T-cell (primary cell): Measurements from ENCODE around the gene ATP6V0A4. TPM values are rescaled to one million over a fixed set of nuclear protein-coding genes. Genes with fewer than 3 reads are reported as not detected.
A peak's percentile ranks its signal among the peaks of the same experiment; 100 is the strongest.

Experiments
- ATAC-seq, 4 experiments: fragments of 200-7000 bp in 3 of 4; fragments of 150-1000 bp in 1 of 4; cut with Tn5 transposase; replicated peaks in 1 of 4; 1 replicate in 3 of 4; 2 replicates in 1 of 4; pipeline ENCODE4 v1.10.0; 2021; ENCODE audit warnings: moderate library complexity in 3 of 4, mild to moderate bottlenecking in 2 of 4, moderate number of reproducible peaks in 1 of 4
- CTCF ChIA-PET, 2 donors: fragments of 300-600 bp; sonication (Branson Sonifier 250); formaldehyde crosslinking; loops; one replicate each; lab custom pipeline; 2022; ENCODE audit warnings: antibody characterized with exemption in 2 of 2; lab: Charles Lee
- POLR2A ChIA-PET, 2 donors: fragments of 300-600 bp; sonication (Branson Sonifier 250); formaldehyde crosslinking; loops; one replicate each; lab custom pipeline; 2022; ENCODE audit warnings: antibody characterized with exemption in 2 of 2; lab: Charles Lee
- DNase-seq, 35 experiments: peaks; one replicate each; pipeline versions ENCODE4 v3.0.0 to v3.0.0-alpha.2; 2013 to 2023
- H3K27ac ChIP-seq: one replicate; pipeline ENCODE4 v1.5.1; 2013; ENCODE audit warnings: low read length
- H3K27me3 ChIP-seq, 2 experiments: replicated peaks in 1 of 2; 1 replicate in 1 of 2; 2 replicates in 1 of 2; pipeline versions ENCODE4 v1.6.1 to v1.7.0; 2013; ENCODE audit warnings: low read length in 1 of 2, mixed read lengths in 1 of 2; ENCODE audit not compliant: control insufficient read depth in 2 of 2, insufficient read depth in 2 of 2; ENCODE audit errors: extremely low read depth in 1 of 2
- H3K36me3 ChIP-seq, 2 donors: 1 replicate in 1 of 2; 2 replicates in 1 of 2; pipeline versions ENCODE4 v1.6.1 to v1.7.0; 2013; ENCODE audit warnings: low read length in 1 of 2; ENCODE audit not compliant: control insufficient read depth in 2 of 2, insufficient read depth in 1 of 2; ENCODE audit errors: extremely low read depth in 1 of 2
- H3K4me1 ChIP-seq, 2 experiments: 1 replicate in 1 of 2; 2 replicates in 1 of 2; pipeline versions ENCODE4 v1.6.1 to v1.7.0; 2013; ENCODE audit warnings: low read length in 2 of 2, mixed read lengths in 1 of 2; ENCODE audit not compliant: insufficient read depth in 2 of 2, control insufficient read depth in 1 of 2; ENCODE audit errors: extremely low read depth in 1 of 2
- H3K4me3 ChIP-seq, 2 donors: 1 replicate in 1 of 2; 2 replicates in 1 of 2; pipeline versions ENCODE4 v1.5.1 to v1.7.0; 2013; ENCODE audit warnings: mild to moderate bottlenecking in 2 of 2, low read length in 1 of 2, moderate library complexity in 1 of 2; ENCODE audit not compliant: control insufficient read depth in 1 of 2; ENCODE audit errors: extremely low read depth in 1 of 2
- H3K9me3 ChIP-seq: 2 replicates; pipeline ENCODE4 v1.7.0; 2013
- H3K27ac Mint-ChIP-seq, 2 donors: one replicate each; pipeline ENCODE4 v1.8.0; 2020 to 2021; ENCODE audit warnings: mild to moderate bottlenecking in 2 of 2, mixed read lengths in 2 of 2
- H3K27me3 Mint-ChIP-seq, 2 donors: one replicate each; pipeline ENCODE4 v1.8.0; 2021 to 2022; ENCODE audit warnings: mixed read lengths in 2 of 2
- H3K36me3 Mint-ChIP-seq: one replicate; pipeline ENCODE4 v1.8.0; 2021; ENCODE audit warnings: mixed read lengths
- H3K4me1 Mint-ChIP-seq, 3 donors: one replicate each; pipeline ENCODE4 v1.8.0; 2020 to 2022; ENCODE audit warnings: mixed read lengths in 3 of 3, mild to moderate bottlenecking in 1 of 3
- H3K4me3 Mint-ChIP-seq, 3 donors: one replicate each; pipeline ENCODE4 v1.8.0; 2020 to 2022; ENCODE audit warnings: mild to moderate bottlenecking in 3 of 3, mixed read lengths in 3 of 3, moderate library complexity in 3 of 3
- H3K9me3 Mint-ChIP-seq, 3 donors: one replicate each; pipeline ENCODE4 v1.8.0; 2020 to 2022; ENCODE audit warnings: mixed read lengths in 3 of 3
- WGBS: methylation state at CpG from one replicate; pipeline ENCODE4 v1.1.5; 2013; ENCODE audit warnings: missing lambda C conversion rate; ENCODE audit not compliant: insufficient coverage; 5-methylcytosine and 5-hydroxymethylcytosine counted together
- total RNA-seq, 35 experiments: library from RNA in 6 of 35; stranded (reverse) in 6 of 35; fragments of 120-200 nt in 1 of 35; gene quantifications; one replicate each; pipeline versions ENCODE4 v1.2.1 to v1.2.4 and lab custom pipeline; 2013 to 2026

ATP6V0A4 gene
- total RNA-seq, 5 donors from 2014 or later (not counting 1 experiment from before 2014, with no cell fraction given): not detected

- Mint-ChIP-seq H3K27ac (no peak overlapping the region), H3K9me3 (no peaks in the 10 kb centered on the region), H3K27me3 (peaks cover 5 to 35% of the 10 kb centered on the region in 2 donors), H3K4me3 (no peak overlapping the region), H3K4me1 (peaks cover 5 to 10% (median 8%) of the 10 kb centered on the region in 3 donors), H3K36me3 (no peaks in the 10 kb centered on the region)
- ChIA-PET POLR2A (no interaction called here), CTCF (no interaction called here)
- Histone ChIP-seq H3K4me1 (peaks cover 0 to 6% of the 10 kb centered on the region in 2 experiments), H3K27me3 (peaks cover 0 to 21% of the 10 kb centered on the region in 2 experiments), H3K9me3 (no peaks in the 10 kb centered on the region), H3K27ac (no peak overlapping the region), H3K36me3 (no peaks in the 10 kb centered on the region), H3K4me3 (no peak overlapping the region)
- ATAC-seq (no peak), DNase-seq (no peak)
- WGBS: no CpG with 5 or more reads among the region's 2 CpGs
These were observed 129.8 kb downstream of the ATP6V0A4 start for GRCh38 chr7:138668229-138668596.

- Mint-ChIP-seq H3K36me3 (no peaks in the 10 kb centered on the region), H3K27ac (no peak overlapping the region), H3K4me1 (peaks cover 5 to 10% (median 8%) of the 10 kb centered on the region in 3 donors), H3K4me3 (no peak overlapping the region), H3K27me3 (peaks cover 5 to 35% of the 10 kb centered on the region in 2 donors), H3K9me3 (no peaks in the 10 kb centered on the region)
- no peaks in the 10 kb centered on the region for H3K9me3 ChIP-seq
- no peak overlapping the region for H3K27ac ChIP-seq
- WGBS: 75% methylated on average over 2 of the region's 6 CpGs
- H3K4me3 ChIP-seq: no peak overlapping the region
- ChIA-PET CTCF (no interaction called here), POLR2A (no interaction called here)
- H3K36me3 ChIP-seq: no peaks in the 10 kb centered on the region
- peaks cover 0 to 21% of the 10 kb centered on the region in 2 experiments for H3K27me3 ChIP-seq
- peaks cover 0 to 6% of the 10 kb centered on the region in 2 experiments for H3K4me1 ChIP-seq
- ATAC-seq: no peak
- DNase-seq: no peak
These were observed 130.3 kb downstream of the ATP6V0A4 start for GRCh38 chr7:138667535-138668228.

GRCh38 chr7:138666385-138666784, 131.6 kb downstream of the ATP6V0A4 start:
- CTCF ChIA-PET: no interaction called here
- Mint-ChIP-seq H3K27me3 (peaks cover 5 to 35% of the 10 kb centered on the region in 2 donors), H3K4me1 (peaks cover 5 to 10% (median 8%) of the 10 kb centered on the region in 3 donors), H3K9me3 (no peaks in the 10 kb centered on the region), H3K4me3 (no peak overlapping the region), H3K36me3 (no peaks in the 10 kb centered on the region), H3K27ac (no peak overlapping the region)
- DNase-seq (no peak), ATAC-seq (no peak)
- 51% methylated on average over 2 of the region's 2 CpGs for WGBS
- H3K4me1 ChIP-seq: peaks cover 0 to 6% of the 10 kb centered on the region in 2 experiments
- no peaks in the 10 kb centered on the region for H3K36me3 ChIP-seq
- no peak overlapping the region for H3K4me3 ChIP-seq
- peaks cover 0 to 21% of the 10 kb centered on the region in 2 experiments for H3K27me3 ChIP-seq
- POLR2A ChIA-PET: no interaction called here
- H3K27ac ChIP-seq: no peak overlapping the region
- H3K9me3 ChIP-seq: no peaks in the 10 kb centered on the region

- no peaks in the 10 kb centered on the region for H3K36me3 ChIP-seq
- Mint-ChIP-seq H3K27ac (no peak overlapping the region), H3K4me3 (no peak overlapping the region), H3K36me3 (no peaks in the 10 kb centered on the region), H3K27me3 (peaks cover 5 to 35% of the 10 kb centered on the region in 2 donors), H3K4me1 (peaks cover 5 to 10% (median 8%) of the 10 kb centered on the region in 3 donors), H3K9me3 (no peaks in the 10 kb centered on the region)
- H3K4me1 ChIP-seq: peaks cover 0 to 6% of the 10 kb centered on the region in 2 experiments
- H3K4me3 ChIP-seq: no peak overlapping the region
- peaks cover 0 to 21% of the 10 kb centered on the region in 2 experiments for H3K27me3 ChIP-seq
- no peak for ATAC-seq
- H3K9me3 ChIP-seq: no peaks in the 10 kb centered on the region
- no peak overlapping the region for H3K27ac ChIP-seq
- no peak for DNase-seq
- 89% methylated on average over 3 of the region's 4 CpGs for WGBS
- CTCF ChIA-PET: interaction anchor here in 1 of 2 donors (0.5 kb wide), 1 partner anchor 525 kb away, joined by 3 read pairs; no protein-coding TSS in a partner anchor
- POLR2A ChIA-PET: no interaction called here
These were observed 132.3 kb downstream of the ATP6V0A4 start for GRCh38 chr7:138665669-138666140.

- H3K4me1 ChIP-seq: peaks cover 0 to 6% of the 10 kb centered on the region in 2 experiments
- peaks cover 5 to 35% of the 10 kb centered on the region in 2 donors for H3K27me3 Mint-ChIP-seq
- H3K27ac ChIP-seq: no peak overlapping the region
- H3K9me3 Mint-ChIP-seq: no peaks in the 10 kb centered on the region
- H3K27ac Mint-ChIP-seq: no peak overlapping the region
- DNase-seq (no peak), ATAC-seq (no peak)
- no peak overlapping the region for H3K4me3 ChIP-seq
- H3K9me3 ChIP-seq: no peaks in the 10 kb centered on the region
- ChIA-PET CTCF (interaction anchor here in 1 of 2 donors (0.5 to 0.8 kb wide), 2 partner anchors 70 to 524 kb away, joined by 3 to 4 read pairs; no protein-coding TSS in a partner anchor), POLR2A (no interaction called here)
- peak overlapping the region in 1 of 3 donors; percentile 78 for H3K4me3 Mint-ChIP-seq
- peaks cover 0 to 21% of the 10 kb centered on the region in 2 experiments for H3K27me3 ChIP-seq
- no peaks in the 10 kb centered on the region for H3K36me3 Mint-ChIP-seq
- no peaks in the 10 kb centered on the region for H3K36me3 ChIP-seq
- 64% methylated on average over 1 of the region's 4 CpGs for WGBS
- peaks cover 5 to 10% (median 8%) of the 10 kb centered on the region in 3 donors for H3K4me1 Mint-ChIP-seq
These were observed 132.7 kb downstream of the ATP6V0A4 start for GRCh38 chr7:138665249-138665648.

- no peak overlapping the region for H3K27ac ChIP-seq
- H3K27me3 ChIP-seq: peaks cover 0 to 21% of the 10 kb centered on the region in 2 experiments
- peaks cover 5 to 10% (median 8%) of the 10 kb centered on the region in 3 donors for H3K4me1 Mint-ChIP-seq
- ChIA-PET POLR2A (no interaction called here), CTCF (interaction anchor here (0.6 to 0.8 kb wide), 3 partner anchors 25 to 1483 kb away, joined by 4 to 11 read pairs (median 6); no protein-coding TSS in a partner anchor)
- no peaks in the 10 kb centered on the region for H3K36me3 ChIP-seq
- H3K9me3 ChIP-seq: no peaks in the 10 kb centered on the region
- 34% methylated on average over 56 of the region's 59 CpGs for WGBS
- peak in 3 of 35 experiments; percentile 3 to 7 (median 4) for DNase-seq
- no peaks in the 10 kb centered on the region for H3K36me3 Mint-ChIP-seq
- peaks cover 0 to 42% of the 10 kb centered on the region in 2 donors for H3K27me3 Mint-ChIP-seq
- no peak for ATAC-seq
- no peak overlapping the region for H3K27ac Mint-ChIP-seq
- no peaks in the 10 kb centered on the region for H3K9me3 Mint-ChIP-seq
- peak overlapping the region; percentile 53 to 78 (median 63) for H3K4me3 Mint-ChIP-seq
- peak overlapping the region; percentile 32 to 64 for H3K4me3 ChIP-seq
- peaks cover 0 to 6% of the 10 kb centered on the region in 2 experiments for H3K4me1 ChIP-seq
These were observed 134.0 kb downstream of the ATP6V0A4 start for GRCh38 chr7:138663725-138664710.
